ENCODE data around the gene NCOA4. TPM values are rescaled to one million over a fixed set of nuclear protein-coding genes. Genes with fewer than 3 reads are reported as not detected.
"Not testable (repeated sequence)": the region's sequence is repeated elsewhere in the genome, so short reads cannot be mapped to it uniquely, and the experiment has no call there.

The NCOA4 gene
- total and polyA plus RNA-seq, 2 of the 4 experiments (the other 2 are of a cell fraction), result 62.2 to 188 TPM

GRCh38 chr10:45957928-45958327, 72.5 kb downstream of the NCOA4 start:
- H3K9me3 ChIP-seq (ENCODE audit: control insufficient read depth, insufficient read depth, low read length); H3K18ac ChIP-seq (ENCODE audit: low read depth, low read length); H3K9me1 ChIP-seq (ENCODE audit: insufficient read depth, low read length); H3K27me3 ChIP-seq (ENCODE audit: control insufficient read depth, insufficient read depth, low read length); H3K56ac ChIP-seq (ENCODE audit: extremely low read depth, insufficient read depth, low read length); H3K79me1 ChIP-seq (ENCODE audit: low read depth in 1 of 2, low read length in 2 of 2); H3K9ac ChIP-seq (ENCODE audit: low read depth, low read length); H4K8ac ChIP-seq (ENCODE audit: low read depth in 2 of 2, low read length in 2 of 2); BruUV-seq (replicated peaks); H4K20me1 ChIP-seq (ENCODE audit: insufficient read depth, low read length); H4K5ac ChIP-seq (ENCODE audit: low read depth, low read length); H3K4me3 ChIP-seq (ENCODE audit: insufficient read depth, low read depth, low read length); H3K4me1 ChIP-seq (ENCODE audit: control insufficient read depth, insufficient read depth, low read length); intact Hi-C loops (cut with micrococcal nuclease); H2BK20ac ChIP-seq (ENCODE audit: low read depth, low read length); H2BK15ac ChIP-seq (ENCODE audit: low read depth, low read length); H2AFZ ChIP-seq (replicated peaks; ENCODE audit: low read length, poor library complexity); POLR2A ChIA-PET (ENCODE audit: unreplicated experiment); dilution Hi-C loops (cut with HindIII; ENCODE audit: low sequenced_read_pairs, unreplicated experiment); H4K91ac ChIP-seq (ENCODE audit: insufficient read depth, low read depth, low read length); H3K27ac ChIP-seq (ENCODE audit: insufficient read depth, low read length); in situ Hi-C loops (cut with MboI; ENCODE audit: low sequenced_read_pairs); H3K23ac ChIP-seq (ENCODE audit: low read depth, low read length); H3K14ac ChIP-seq (replicated peaks; ENCODE audit: low read depth, low read length); H2AK9ac ChIP-seq (replicated peaks; ENCODE audit: low read depth, low read length, poor library complexity); H2BK5ac ChIP-seq (ENCODE audit: low read depth, low read length, poor library complexity, severe bottlenecking); H3K4ac ChIP-seq (ENCODE audit: low read depth, low read length); DNase-seq; CTCF ChIA-PET; H3K4me2 ChIP-seq (ENCODE audit: low read depth, low read length); H3K36me3 ChIP-seq (ENCODE audit: control insufficient read depth, insufficient read depth, low read length): not testable (repeated sequence)
- Histone ChIP-seq H2AK5ac (ENCODE audit: low read depth, low read length) (peak overlapping the region; percentile 28; the same call in 1 of the 2 replicates), H2BK120ac (ENCODE audit: low read depth, low read length) (peak overlapping the region; percentile 15; the same call in 1 of the 2 replicates)
- no CpG with 5 or more reads among the region's 6 CpGs for WGBS, 2 experiments (ENCODE audit: extremely low coverage in 2 of 2, insufficient read length in 1 of 2)
- ATAC-seq (ENCODE audit: low read depth), result peak; percentile 53

- H3K79me1 ChIP-seq (ENCODE audit: low read depth in 1 of 2, low read length in 2 of 2); DNase-seq; H3K9me1 ChIP-seq (ENCODE audit: insufficient read depth, low read length); H3K9ac ChIP-seq (ENCODE audit: low read depth, low read length); intact Hi-C loops (cut with micrococcal nuclease); H3K36me3 ChIP-seq (ENCODE audit: control insufficient read depth, insufficient read depth, low read length); H2AK9ac ChIP-seq (replicated peaks; ENCODE audit: low read depth, low read length, poor library complexity); H3K4ac ChIP-seq (ENCODE audit: low read depth, low read length); H3K18ac ChIP-seq (ENCODE audit: low read depth, low read length); H2BK15ac ChIP-seq (ENCODE audit: low read depth, low read length); H4K5ac ChIP-seq (ENCODE audit: low read depth, low read length); ATAC-seq (ENCODE audit: low read depth); H3K14ac ChIP-seq (replicated peaks; ENCODE audit: low read depth, low read length); H2BK20ac ChIP-seq (ENCODE audit: low read depth, low read length); H3K27ac ChIP-seq (ENCODE audit: insufficient read depth, low read length); H4K20me1 ChIP-seq (ENCODE audit: insufficient read depth, low read length); CTCF ChIA-PET; H2AFZ ChIP-seq (replicated peaks; ENCODE audit: low read length, poor library complexity); BruUV-seq (replicated peaks); POLR2A ChIA-PET (ENCODE audit: unreplicated experiment); H3K9me3 ChIP-seq (ENCODE audit: control insufficient read depth, insufficient read depth, low read length); H3K4me3 ChIP-seq (ENCODE audit: insufficient read depth, low read depth, low read length); H3K23ac ChIP-seq (ENCODE audit: low read depth, low read length); H3K4me1 ChIP-seq (ENCODE audit: control insufficient read depth, insufficient read depth, low read length); H3K27me3 ChIP-seq (ENCODE audit: control insufficient read depth, insufficient read depth, low read length); in situ Hi-C loops (cut with MboI; ENCODE audit: low sequenced_read_pairs); H4K91ac ChIP-seq (ENCODE audit: insufficient read depth, low read depth, low read length); H4K8ac ChIP-seq (ENCODE audit: low read depth in 2 of 2, low read length in 2 of 2); H3K4me2 ChIP-seq (ENCODE audit: low read depth, low read length); H3K56ac ChIP-seq (ENCODE audit: extremely low read depth, insufficient read depth, low read length); H2AK5ac ChIP-seq (ENCODE audit: low read depth, low read length); H2BK120ac ChIP-seq (ENCODE audit: low read depth, low read length); H2BK5ac ChIP-seq (ENCODE audit: low read depth, low read length, poor library complexity, severe bottlenecking); dilution Hi-C loops (cut with HindIII; ENCODE audit: low sequenced_read_pairs, unreplicated experiment): not testable (repeated sequence)
- no CpG with 5 or more reads among the region's 6 CpGs for WGBS, 2 experiments (ENCODE audit: extremely low coverage in 2 of 2, insufficient read length in 1 of 2)
Measured at GRCh38 chr10:45956634-45957033, 73.8 kb downstream of the NCOA4 start.

Data from IMR-90 (cell line).